Smooth muscle cell (in vitro differentiated cells): Measurements from ENCODE around the gene OR2Z1. TPM values are rescaled to one million over a fixed set of nuclear protein-coding genes. Genes with fewer than 3 reads are reported as not detected.
"Not testable (repeated sequence)": the region's sequence is repeated elsewhere in the genome, so short reads cannot be mapped to it uniquely, and the experiment has no call there.

Experiments
- DNase-seq: peaks from one replicate; lab custom pipeline; 2025; ENCODE audit not compliant: unreplicated experiment; lab: John Stamatoyannopoulos, UW
- H2AFZ ChIP-seq: fragments of 200-600 bp; sonication (generic); 2 replicates; pipeline ENCODE4 v1.6.0; 2016; ENCODE audit warnings: antibody characterized with exemption, low read depth, mild to moderate bottlenecking
- H3F3A ChIP-seq: fragments of 200-600 bp; sonication (generic); 2 replicates; pipeline ENCODE4 v1.6.0; 2017; ENCODE audit warnings: antibody characterized with exemption, low read depth
- H3K27ac ChIP-seq: fragments of 200-600 bp; sonication (generic); 2 replicates; pipeline ENCODE4 v1.5.1; 2016; ENCODE audit warnings: low read depth, mild to moderate bottlenecking
- H3K27me3 ChIP-seq: fragments of 200-600 bp; sonication (generic); 2 replicates; pipeline ENCODE4 v1.6.1; 2016; ENCODE audit warnings: low read depth, mild to moderate bottlenecking
- H3K36me3 ChIP-seq: fragments of 200-600 bp; sonication (generic); 2 replicates; pipeline ENCODE4 v1.5.1; 2016; ENCODE audit warnings: low read depth
- H3K4me1 ChIP-seq: fragments of 200-600 bp; sonication (generic); 2 replicates; pipeline ENCODE4 v1.5.1; 2016; ENCODE audit warnings: low read depth
- H3K4me2 ChIP-seq: fragments of 200-600 bp; sonication (generic); 2 replicates; pipeline ENCODE4 v1.6.0; 2016; ENCODE audit warnings: mild to moderate bottlenecking
- H3K4me3 ChIP-seq: fragments of 200-600 bp; sonication (generic); 2 replicates; pipeline ENCODE4 v1.5.1; 2016; ENCODE audit warnings: mild to moderate bottlenecking
- H3K79me2 ChIP-seq: fragments of 200-600 bp; sonication (generic); 2 replicates; pipeline ENCODE4 v1.6.0; 2016; ENCODE audit warnings: low read depth, mild to moderate bottlenecking
- H3K9ac ChIP-seq: fragments of 200-600 bp; sonication (generic); 2 replicates; pipeline ENCODE4 v1.6.0; 2016; ENCODE audit warnings: low read depth
- H3K9me3 ChIP-seq: fragments of 200-600 bp; sonication (generic); replicated peaks from 2 replicates; pipeline ENCODE4 v1.5.1; 2016; ENCODE audit warnings: low read depth
- H4K20me1 ChIP-seq: fragments of 200-600 bp; sonication (generic); 2 replicates; pipeline ENCODE4 v1.6.0; 2016; ENCODE audit warnings: low read depth
- WGBS: methylation state at CpG from one replicate; pipeline ENCODE4 v1.1.7; 2016; ENCODE audit warnings: low lambda C conversion rate; 5-methylcytosine and 5-hydroxymethylcytosine counted together
- polyA plus RNA-seq: library from polyadenylated mRNA; unstranded; fragments of >200 nt; fragmentation: Nextera tagmentation; extraction: Ambion mirVana; gene quantifications from 2 replicates; pipeline ENCODE4 v1.2.1, GENCODE V29; 2016
- total RNA-seq: library from RNA; depleted of rRNA; stranded (reverse); fragments of >200 nt; gene quantifications from 2 replicates; pipeline ENCODE4 v1.2.3, GENCODE V29; 2014
- TF ChIP-seq, protein P1 (sequence below): fragments of 200-600 bp; sonication (generic); IDR thresholded peaks from 2 replicates; pipeline ENCODE4 v1.5.1; 2017; ENCODE audit warnings: borderline replicate concordance, mild to moderate bottlenecking, antibody characterized with exemption; ENCODE audit not compliant: insufficient read depth, poor library complexity, severe bottlenecking

Gene OR2Z1
- total and polyA plus RNA-seq, 2 experiments from 2014 or later: not detected

DNA sequence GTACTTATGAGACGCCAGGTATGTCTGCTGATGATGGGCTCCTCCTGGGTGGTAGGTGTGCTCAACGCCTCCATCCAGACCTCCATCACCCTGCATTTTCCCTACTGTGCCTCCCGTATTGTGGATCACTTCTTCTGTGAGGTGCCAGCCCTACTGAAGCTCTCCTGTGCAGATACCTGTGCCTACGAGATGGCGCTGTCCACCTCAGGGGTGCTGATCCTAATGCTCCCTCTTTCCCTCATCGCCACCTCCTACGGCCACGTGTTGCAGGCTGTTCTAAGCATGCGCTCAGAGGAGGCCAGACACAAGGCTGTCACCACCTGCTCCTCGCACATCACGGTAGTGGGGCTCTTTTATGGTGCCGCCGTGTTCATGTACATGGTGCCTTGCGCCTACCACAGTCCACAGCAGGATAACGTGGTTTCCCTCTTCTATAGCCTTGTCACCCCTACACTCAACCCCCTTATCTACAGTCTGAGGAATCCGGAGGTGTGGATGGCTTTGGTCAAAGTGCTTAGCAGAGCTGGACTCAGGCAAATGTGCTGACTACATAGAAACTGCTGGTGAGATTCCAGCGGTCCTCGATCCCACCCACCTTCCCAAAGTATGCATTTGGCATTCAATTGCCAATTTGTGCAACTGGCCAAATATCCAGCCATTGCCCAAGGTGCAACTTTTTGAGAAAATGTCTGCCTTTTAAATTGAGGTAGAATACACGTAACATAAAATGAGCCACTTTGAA, 10.2 kb downstream of the OR2Z1 start:
- H3K27ac ChIP-seq: no peak overlapping the region
- no peak overlapping the region for H2AFZ ChIP-seq
- no peaks in the 10 kb centered on the region for H3K27me3 ChIP-seq
- no peak overlapping the region for H3K4me3 ChIP-seq
- no peak overlapping the region for H3K9ac ChIP-seq
- no peaks in the 10 kb centered on the region for H4K20me1 ChIP-seq
- no peaks in the 10 kb centered on the region for H3K79me2 ChIP-seq
- no peaks in the 10 kb centered on the region for H3F3A ChIP-seq
- DNase-seq: no peak
- H3K36me3 ChIP-seq: no peaks in the 10 kb centered on the region
- TF ChIP-seq, protein P1, sequence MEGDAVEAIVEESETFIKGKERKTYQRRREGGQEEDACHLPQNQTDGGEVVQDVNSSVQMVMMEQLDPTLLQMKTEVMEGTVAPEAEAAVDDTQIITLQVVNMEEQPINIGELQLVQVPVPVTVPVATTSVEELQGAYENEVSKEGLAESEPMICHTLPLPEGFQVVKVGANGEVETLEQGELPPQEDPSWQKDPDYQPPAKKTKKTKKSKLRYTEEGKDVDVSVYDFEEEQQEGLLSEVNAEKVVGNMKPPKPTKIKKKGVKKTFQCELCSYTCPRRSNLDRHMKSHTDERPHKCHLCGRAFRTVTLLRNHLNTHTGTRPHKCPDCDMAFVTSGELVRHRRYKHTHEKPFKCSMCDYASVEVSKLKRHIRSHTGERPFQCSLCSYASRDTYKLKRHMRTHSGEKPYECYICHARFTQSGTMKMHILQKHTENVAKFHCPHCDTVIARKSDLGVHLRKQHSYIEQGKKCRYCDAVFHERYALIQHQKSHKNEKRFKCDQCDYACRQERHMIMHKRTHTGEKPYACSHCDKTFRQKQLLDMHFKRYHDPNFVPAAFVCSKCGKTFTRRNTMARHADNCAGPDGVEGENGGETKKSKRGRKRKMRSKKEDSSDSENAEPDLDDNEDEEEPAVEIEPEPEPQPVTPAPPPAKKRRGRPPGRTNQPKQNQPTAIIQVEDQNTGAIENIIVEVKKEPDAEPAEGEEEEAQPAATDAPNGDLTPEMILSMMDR: no peak
- no peak overlapping the region for H3K4me2 ChIP-seq
- WGBS: 84% methylated on average over 19 of the region's 19 CpGs
- no peaks in the 10 kb centered on the region for H3K4me1 ChIP-seq
- peaks cover 7% of the 10 kb centered on the region for H3K9me3 ChIP-seq

DNA sequence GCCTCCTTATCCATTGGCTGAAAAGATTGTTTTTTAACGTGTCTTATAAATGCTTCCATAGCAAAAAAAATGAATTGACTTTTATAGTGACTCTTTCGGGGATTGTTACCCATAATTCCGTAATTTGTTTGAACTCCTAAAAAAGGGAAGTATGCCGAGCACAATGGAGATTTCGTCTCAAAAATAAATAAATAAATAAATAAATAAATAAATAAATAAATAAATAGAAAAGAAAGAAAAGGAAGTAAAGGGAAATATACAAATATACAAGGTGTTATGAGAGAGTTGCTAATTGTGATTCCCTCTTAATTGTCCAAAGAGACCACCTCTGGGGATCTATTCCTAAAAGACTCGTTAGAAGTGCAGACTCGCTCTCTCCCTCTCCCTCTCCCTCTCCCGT, 16.9 kb downstream of the OR2Z1 start:
- Histone ChIP-seq H3K4me1 (no peaks in the 10 kb centered on the region), H3K4me3 (no peak overlapping the region), H3K4me2 (no peak overlapping the region), H3K9me3 (no peaks in the 10 kb centered on the region), H3F3A (no peaks in the 10 kb centered on the region), H3K36me3 (no peaks in the 10 kb centered on the region), H3K27ac (no peak overlapping the region), H3K79me2 (no peaks in the 10 kb centered on the region), H4K20me1 (no peaks in the 10 kb centered on the region), H3K27me3 (no peaks in the 10 kb centered on the region), H3K9ac (no peak overlapping the region), H2AFZ (no peak overlapping the region)
- DNase-seq: no peak
- 73% methylated on average over 8 of the region's 8 CpGs for WGBS
- TF ChIP-seq, protein P1: no peak

DNA sequence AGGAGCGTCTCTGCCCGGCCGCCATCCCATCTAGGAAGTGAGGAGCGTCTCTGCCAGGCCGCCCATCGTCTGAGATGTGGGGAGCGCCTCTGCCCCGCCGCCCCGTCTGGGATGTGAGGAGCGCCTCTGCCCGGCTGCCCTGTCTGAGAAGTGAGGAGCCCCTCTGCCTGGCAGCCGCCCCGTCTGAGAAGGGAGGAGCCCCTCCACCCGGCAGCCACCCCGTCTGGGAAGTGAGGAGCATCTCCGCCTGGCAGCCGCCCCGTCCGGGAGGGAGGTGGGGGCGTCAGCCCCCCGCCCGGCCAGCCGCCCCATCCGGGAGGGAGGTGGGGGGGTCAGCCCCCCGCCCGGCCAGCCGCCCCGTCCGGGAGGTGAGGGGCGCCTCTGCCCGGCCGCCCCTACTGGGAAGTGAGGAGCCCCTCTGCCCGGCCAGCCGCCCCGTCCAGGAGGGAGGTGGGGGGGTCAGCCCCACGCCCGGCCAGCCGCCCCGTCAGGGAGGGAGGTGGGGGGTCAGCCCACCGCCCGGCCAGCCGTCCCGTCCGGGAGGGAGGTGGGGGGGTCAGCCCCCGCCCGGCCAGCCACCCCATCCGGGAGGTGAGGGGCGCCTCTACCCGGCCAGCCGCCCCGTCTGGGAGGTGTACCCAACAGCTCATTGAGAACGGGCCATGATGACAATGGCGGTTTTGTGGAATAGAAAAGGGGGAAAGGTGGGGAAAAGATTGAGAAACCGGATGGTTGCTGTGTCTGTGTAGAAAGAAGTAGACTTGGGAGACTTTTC, 18.0 kb downstream of the OR2Z1 start:
- 89% methylated on average over 9 of the region's 55 CpGs for WGBS
- not testable (repeated sequence) for H3K9ac ChIP-seq, H3K4me1 ChIP-seq, H3K27me3 ChIP-seq, DNase-seq, H3K9me3 ChIP-seq, H3K27ac ChIP-seq, H4K20me1 ChIP-seq, H3F3A ChIP-seq, H2AFZ ChIP-seq, H3K4me2 ChIP-seq, H3K36me3 ChIP-seq, H3K4me3 ChIP-seq, H3K79me2 ChIP-seq

DNA sequence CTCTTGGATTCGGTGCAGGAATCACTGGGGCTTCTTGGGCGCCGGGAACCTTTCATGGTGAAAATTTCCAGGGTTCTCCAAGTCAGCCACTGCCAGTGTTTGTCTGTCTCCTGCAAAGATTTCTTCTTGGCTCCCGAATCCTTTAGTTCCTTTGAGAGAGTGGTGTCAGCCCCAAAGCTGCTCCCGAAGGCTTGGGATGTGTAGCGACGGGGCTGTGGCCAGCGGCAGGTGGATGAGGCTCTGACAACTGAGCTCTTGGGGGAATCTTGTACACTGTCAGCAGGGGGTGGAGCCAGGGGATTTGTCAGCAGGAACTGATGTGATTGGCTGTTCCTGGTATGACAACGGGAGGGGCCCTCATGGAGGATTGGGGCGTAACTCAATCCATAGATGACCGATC, 45.8 kb downstream of the OR2Z1 start:
- DNase-seq, H3K4me1 ChIP-seq, H3K27me3 ChIP-seq, H3K36me3 ChIP-seq, H3K79me2 ChIP-seq, H3F3A ChIP-seq, H3K9ac ChIP-seq, H3K4me3 ChIP-seq, H3K9me3 ChIP-seq, H4K20me1 ChIP-seq, H3K4me2 ChIP-seq, H2AFZ ChIP-seq, H3K27ac ChIP-seq: not testable (repeated sequence)
- 85% methylated on average over 5 of the region's 11 CpGs for WGBS

DNA sequence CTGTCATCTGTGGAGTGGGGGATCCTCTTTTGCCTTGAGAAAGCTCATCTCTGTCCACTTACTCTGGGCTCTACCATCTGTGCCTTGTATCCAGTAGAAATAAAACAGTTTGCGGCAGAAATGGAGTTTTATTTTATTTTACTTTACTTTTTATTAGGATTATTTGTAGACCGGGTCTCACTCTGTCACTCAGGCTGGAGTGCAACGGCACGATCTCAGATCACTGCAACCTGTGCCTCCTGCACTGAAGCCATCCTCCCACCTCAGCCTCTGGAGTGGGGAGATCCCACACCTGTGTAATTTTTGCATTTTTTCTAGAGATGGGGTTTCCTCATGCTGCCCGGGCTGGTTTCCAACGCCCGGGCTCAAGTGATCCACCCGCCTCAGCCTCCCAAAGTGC, 47.8 kb downstream of the OR2Z1 start:
- H3K36me3 ChIP-seq, H2AFZ ChIP-seq, H3K4me2 ChIP-seq, H3K4me3 ChIP-seq, H3K9me3 ChIP-seq, H3K4me1 ChIP-seq, H4K20me1 ChIP-seq, H3K27me3 ChIP-seq, H3K9ac ChIP-seq, H3F3A ChIP-seq, H3K79me2 ChIP-seq, H3K27ac ChIP-seq, DNase-seq: not testable (repeated sequence)
- WGBS: 87% methylated on average over 3 of the region's 8 CpGs

DNA sequence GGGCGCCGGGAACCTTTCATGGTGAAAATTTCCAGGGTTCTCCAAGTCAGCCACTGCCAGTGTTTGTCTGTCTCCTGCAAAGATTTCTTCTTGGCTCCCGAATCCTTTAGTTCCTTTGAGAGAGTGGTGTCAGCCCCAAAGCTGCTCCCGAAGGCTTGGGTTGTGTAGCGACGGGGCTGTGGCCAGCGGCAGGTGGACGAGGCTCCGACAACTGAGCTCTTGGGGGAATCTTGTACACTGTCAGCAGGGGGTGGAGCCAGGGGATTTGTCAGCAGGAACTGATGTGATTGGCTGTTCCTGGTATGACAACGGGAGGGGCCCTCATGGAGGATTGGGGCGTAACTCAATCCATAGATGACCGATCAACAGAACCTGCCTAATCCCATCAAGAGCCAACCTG, 52.2 kb downstream of the OR2Z1 start:
- H3K79me2 ChIP-seq, H2AFZ ChIP-seq, H3K9ac ChIP-seq, H3K4me1 ChIP-seq, H4K20me1 ChIP-seq, H3K4me3 ChIP-seq, H3K4me2 ChIP-seq, H3K9me3 ChIP-seq, H3K27ac ChIP-seq, H3K36me3 ChIP-seq, H3K27me3 ChIP-seq, DNase-seq, H3F3A ChIP-seq: not testable (repeated sequence)
- 88% methylated on average over 6 of the region's 12 CpGs for WGBS
